Psoas muscle (tissue), 8 donors: ENCODE results near the gene SHISA3. TPM values are rescaled to one million over a fixed set of nuclear protein-coding genes. Genes with fewer than 3 reads are reported as not detected.

Experiments used
- ATAC-seq, 4 donors: fragments of 200-7000 bp; cut with Tn5 transposase; one replicate each; pipeline ENCODE4 v1.9.1; 2020; ENCODE audit warnings: moderate library complexity in 3 of 4, mild to moderate bottlenecking in 2 of 4
- DNase-seq, 2 donors: peaks; one replicate each; pipeline ENCODE4 v3.0.0-alpha.2; 2020
- H3K27ac ChIP-seq: fragments of 200-600 bp; one replicate; pipeline ENCODE4 v1.8.0; 2022
- H3K27me3 ChIP-seq, 3 donors: fragments of 200-600 bp in 1 of 3; one replicate each; pipeline versions ENCODE4 v1.6.1 to v1.8.0; 2013 to 2022; ENCODE audit warnings: low read length in 2 of 3, mild to moderate bottlenecking in 2 of 3, moderate library complexity in 1 of 3; ENCODE audit not compliant: insufficient read depth in 3 of 3
- H3K36me3 ChIP-seq, 2 donors: fragments of 200-600 bp in 1 of 2; one replicate each; pipeline versions ENCODE4 v1.6.1 to v1.8.0; 2013 to 2022; ENCODE audit warnings: low read depth in 1 of 2, mild to moderate bottlenecking in 1 of 2, moderate library complexity in 1 of 2; ENCODE audit not compliant: insufficient read depth in 1 of 2
- H3K4me1 ChIP-seq: fragments of 200-600 bp; one replicate; pipeline ENCODE4 v1.8.0; 2022
- H3K4me3 ChIP-seq: fragments of 200-600 bp; one replicate; pipeline ENCODE4 v1.8.0; 2022; ENCODE audit warnings: mild to moderate bottlenecking
- H3K9me3 ChIP-seq: fragments of 200-600 bp; one replicate; pipeline ENCODE4 v1.8.0; 2022
- CTCF ChIP-seq: fragments of 200-600 bp; IDR thresholded peaks from one replicate; pipeline ENCODE4 v1.8.0; 2022; ENCODE audit warnings: antibody characterized with exemption
- WGBS, 3 donors: extraction: QIAGEN DNeasy Blood & Tissue Kit; methylation state at CpG; one replicate each; pipeline versions ENCODE4 v1.1.6 to v1.1.7; 2013; 5-methylcytosine and 5-hydroxymethylcytosine counted together
- intact Hi-C, 2 donors: fragments of 100-400 bp; cut with DNase I; formaldehyde crosslinking; loops; one replicate each; pipeline versions ENCODE4 v1.11.0 to v1.14.2; 2022
- polyA plus RNA-seq, 3 donors: library from polyadenylated mRNA; stranded (reverse); fragments of 200-250 nt; gene quantifications; one replicate each; pipeline ENCODE4 v1.2.3, GENCODE V29; 2013
- total RNA-seq, 4 donors: library from RNA; stranded (reverse); fragmentation: NEBNext Ultra II Directional in 2 of 4; extraction: Animal tissue kit (Norgen Biotek cat#: 25700) in 2 of 4; gene quantifications; one replicate each; pipeline versions ENCODE4 v1.2.1 to v1.2.4, GENCODE V29; 2021 to 2023
- donor health status: healthy with polysubstance abuse.
- donor health status: DM: no; HTN: no; CAD: no; lungs with moderate emphysema.
- donor health status: Bipolar disorder and iron deficiency.
- donor health status: healthy.
- donor health status: DM: yes; HTN: yes; CAD: no.
- donor health status: DM: no; HTN: no; CAD: no.
- donor health status: DM: no; HTN: no; CAD: no.
- donor health status: DM: yes; HTN: yes; CAD: no.

Gene SHISA3
- total and polyA plus RNA-seq, 7 donors = 0.35 to 1.5 (median 0.64) TPM; not detected in 1

- 84 to 88% (median 85%) methylated on average over 3 of the region's 3 CpGs for WGBS, 3 donors
- H3K4me1 ChIP-seq = no peaks in the 10 kb centered on the region
- H3K36me3 ChIP-seq = no peaks in the 10 kb centered on the region
- no peak for TF ChIP-seq CTCF
- H3K4me3 ChIP-seq = no peak overlapping the region
- no peaks in the 10 kb centered on the region for H3K9me3 ChIP-seq
- H3K27ac ChIP-seq = no peak overlapping the region
- ATAC-seq (no peak), DNase-seq (no peak)
- intact Hi-C loops = no loop called here
- peaks cover 2 to 17% (median 6%) of the 10 kb centered on the region in 3 donors for H3K27me3 ChIP-seq
Observed at GRCh38 chr4:42352049-42352448, 45.2 kb upstream of the SHISA3 start.

- TF ChIP-seq CTCF = no peak
- Histone ChIP-seq H3K27ac (no peak overlapping the region), H3K4me3 (no peak overlapping the region), H3K9me3 (no peaks in the 10 kb centered on the region), H3K4me1 (no peaks in the 10 kb centered on the region), H3K36me3 (no peaks in the 10 kb centered on the region), H3K27me3 (peaks cover 0 to 17% (median 6%) of the 10 kb centered on the region in 3 donors)
- intact Hi-C loops = no loop called here
- ATAC-seq = no peak
- WGBS, 3 donors = 83 to 89% (median 85%) methylated on average over 5 of the region's 5 CpGs
- no peak for DNase-seq
Observed at GRCh38 chr4:42357325-42357724, 40.0 kb upstream of the SHISA3 start.

GRCh38 chr4:42359711-42360110 is 37.6 kb upstream of the SHISA3 start:
- WGBS, 3 donors = 70 to 80% (median 73%) methylated on average over 5 of the region's 5 CpGs
- no peaks in the 10 kb centered on the region for H3K9me3 ChIP-seq
- peaks cover 0 to 17% (median 6%) of the 10 kb centered on the region in 3 donors for H3K27me3 ChIP-seq
- H3K27ac ChIP-seq = no peak overlapping the region
- ATAC-seq (no peak), DNase-seq (no peak)
- no peaks in the 10 kb centered on the region for H3K36me3 ChIP-seq
- intact Hi-C loops = no loop called here
- no peak for TF ChIP-seq CTCF
- H3K4me3 ChIP-seq = peak overlapping the region; percentile 28
- H3K4me1 ChIP-seq = no peaks in the 10 kb centered on the region

- H3K4me1 ChIP-seq = no peaks in the 10 kb centered on the region
- no peaks in the 10 kb centered on the region for H3K36me3 ChIP-seq
- intact Hi-C loops = no loop called here
- H3K9me3 ChIP-seq = no peaks in the 10 kb centered on the region
- WGBS, 3 donors = 44 to 66% (median 53%) methylated on average over 2 of the region's 2 CpGs
- peaks cover 0 to 15% (median 6%) of the 10 kb centered on the region in 3 donors for H3K27me3 ChIP-seq
- TF ChIP-seq CTCF = no peak
- DNase-seq (no peak), ATAC-seq (no peak)
- H3K27ac ChIP-seq = no peak overlapping the region
- H3K4me3 ChIP-seq = no peak overlapping the region
Observed at GRCh38 chr4:42360256-42360669, 37.0 kb upstream of the SHISA3 start.

- WGBS, 3 donors = 49 to 58% (median 51%) methylated on average over 8 of the region's 8 CpGs
- Histone ChIP-seq H3K4me1 (no peaks in the 10 kb centered on the region), H3K9me3 (no peaks in the 10 kb centered on the region), H3K36me3 (no peaks in the 10 kb centered on the region), H3K27me3 (peaks cover 0 to 6% (median 0%) of the 10 kb centered on the region in 3 donors), H3K4me3 (no peak overlapping the region), H3K27ac (no peak overlapping the region)
- no peak for DNase-seq
- TF ChIP-seq CTCF = no peak
- intact Hi-C loops = no loop called here
- ATAC-seq = no peak
Observed at GRCh38 chr4:42361456-42361855, 35.8 kb upstream of the SHISA3 start.
